CD4-positive, CD25-positive, alpha-beta regulatory T cell (primary cell): ENCODE measurements around the gene FOXP1. TPM values are rescaled to one million over a fixed set of nuclear protein-coding genes. Genes with fewer than 3 reads are reported as not detected.

Experiments used
- ATAC-seq, 2 donors: fragments of 150-1000 bp; cut with Tn5 transposase; one replicate each; pipeline ENCODE4 v1.10.0; 2021; ENCODE audit warnings: low read depth in 2 of 2, moderate number of reproducible peaks in 2 of 2, moderate library complexity in 1 of 2
- DNase-seq, 3 donors: peaks; one replicate each; pipeline versions ENCODE4 v3.0.0 to v3.0.0-alpha.2; 2012 to 2022; ENCODE audit warnings: mixed read lengths in 1 of 3
- H3K27ac ChIP-seq: one replicate; pipeline ENCODE4 v1.7.0; 2013; ENCODE audit warnings: mild to moderate bottlenecking, low read length; ENCODE audit not compliant: insufficient read depth, poor library complexity, severe bottlenecking
- H3K27me3 ChIP-seq: one replicate; pipeline ENCODE4 v1.7.0; 2013; ENCODE audit warnings: low read length; ENCODE audit not compliant: control insufficient read depth, insufficient read depth
- H3K36me3 ChIP-seq: one replicate; pipeline ENCODE4 v1.7.0; 2013; ENCODE audit warnings: mild to moderate bottlenecking, low read length, moderate library complexity; ENCODE audit not compliant: control insufficient read depth, insufficient read depth
- H3K4me1 ChIP-seq: 2 replicates; pipeline ENCODE4 v1.7.0; 2013; ENCODE audit warnings: mild to moderate bottlenecking, low read length; ENCODE audit not compliant: insufficient read depth, control insufficient read depth, poor library complexity, severe bottlenecking
- H3K4me3 ChIP-seq: one replicate; pipeline ENCODE4 v1.7.0; 2013; ENCODE audit warnings: low read depth, mild to moderate bottlenecking, low read length, moderate library complexity
- H3K9me3 ChIP-seq, 2 experiments: 1 replicate in 1 of 2; 2 replicates in 1 of 2; pipeline ENCODE4 v1.7.0; 2013; ENCODE audit warnings: low read length in 2 of 2, mild to moderate bottlenecking in 1 of 2, moderate library complexity in 1 of 2; ENCODE audit not compliant: control insufficient read depth in 2 of 2
- H3K27ac Mint-ChIP-seq, 3 donors: one replicate each; pipeline ENCODE4 v1.8.0; 2020 to 2022; ENCODE audit warnings: mild to moderate bottlenecking in 3 of 3, mixed read lengths in 3 of 3, moderate library complexity in 2 of 3
- H3K27me3 Mint-ChIP-seq: one replicate; pipeline ENCODE4 v1.8.0; 2022; ENCODE audit warnings: mild to moderate bottlenecking, mixed read lengths
- H3K36me3 Mint-ChIP-seq: one replicate; pipeline ENCODE4 v1.8.0; 2020; ENCODE audit warnings: mixed read lengths
- H3K4me1 Mint-ChIP-seq, 4 donors: one replicate each; pipeline ENCODE4 v1.8.0; 2020 to 2022; ENCODE audit warnings: mixed read lengths in 4 of 4, mild to moderate bottlenecking in 1 of 4
- H3K4me3 Mint-ChIP-seq, 4 donors: one replicate each; pipeline ENCODE4 v1.8.0; 2020 to 2022; ENCODE audit warnings: mild to moderate bottlenecking in 4 of 4, mixed read lengths in 4 of 4, moderate library complexity in 3 of 4
- H3K9me3 Mint-ChIP-seq, 7 donors: one replicate each; pipeline ENCODE4 v1.8.0; 2020 to 2022; ENCODE audit warnings: mixed read lengths in 7 of 7, mild to moderate bottlenecking in 3 of 7, moderate library complexity in 2 of 7
- polyA plus RNA-seq, 4 donors: library from polyadenylated mRNA; unstranded; fragments of 300-500 nt; fragmentation: Illumina TruSeq; gene quantifications; one replicate each; pipeline ENCODE4 v1.2.3, GENCODE V29; 2021
- total RNA-seq: library from RNA; stranded (reverse); gene quantifications from one replicate; pipeline ENCODE4 v1.2.3, GENCODE V29; 2022

The FOXP1 gene
- total and polyA plus RNA-seq, 5 donors from 2014 or later = 301 to 599 (median 346) TPM

DNA sequence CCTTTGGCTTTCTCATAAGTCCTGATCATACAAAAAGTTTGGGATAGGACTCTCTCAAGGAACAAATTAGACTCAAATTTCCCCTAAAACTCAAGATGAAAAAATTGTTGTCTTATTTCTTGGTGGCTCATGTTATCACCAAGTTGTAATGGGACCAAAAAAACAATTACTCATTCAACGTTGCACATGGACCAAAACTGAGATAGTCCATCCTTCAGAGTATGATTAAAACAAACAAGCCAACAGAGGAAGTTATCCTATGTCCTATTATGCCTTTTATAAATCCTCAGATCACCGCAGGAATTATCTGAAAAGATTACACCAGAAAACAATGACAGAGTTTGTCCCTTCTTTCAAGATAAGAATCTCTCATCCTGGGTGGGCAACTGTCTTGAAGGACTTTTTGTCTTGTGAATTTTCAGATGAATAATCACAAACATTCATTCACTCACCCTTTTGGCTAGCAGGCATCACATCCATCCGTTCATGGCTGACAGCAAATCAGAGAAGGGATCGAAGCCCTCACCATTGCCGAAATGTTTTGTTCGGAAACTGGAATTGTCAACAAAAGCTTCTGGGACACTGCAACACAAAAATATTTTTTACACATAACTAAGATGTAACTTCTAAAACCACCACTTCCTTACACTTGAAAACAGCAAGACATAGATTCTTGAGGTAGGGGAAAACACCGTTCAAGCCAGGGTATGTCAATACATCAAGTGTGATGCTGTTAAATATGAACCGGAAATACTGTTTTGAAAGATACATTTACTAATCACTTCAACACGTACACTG lies 90.4 kb downstream of the FOXP1 start:
- no peaks in the 10 kb centered on the region for H3K27me3 ChIP-seq
- no peaks in the 10 kb centered on the region for H3K36me3 ChIP-seq
- peak overlapping the region; percentile 92 for H3K4me3 ChIP-seq
- Mint-ChIP-seq H3K4me3 (peak overlapping the region; percentile 86 to 91 (median 88)), H3K36me3 (peaks cover 23% of the 10 kb centered on the region), H3K4me1 (peaks cover 33 to 94% (median 77%) of the 10 kb centered on the region in 4 donors), H3K27ac (peak overlapping the region; percentile 99 to 100 (median 99)), H3K9me3 (peaks cover 0 to 9% (median 2%) of the 10 kb centered on the region in 7 donors), H3K27me3 (no peaks in the 10 kb centered on the region)
- ATAC-seq (peak; percentile 67 to 74), DNase-seq (peak; percentile 31 to 92 (median 85))
- peak overlapping the region; percentile 98 for H3K27ac ChIP-seq
- H3K9me3 ChIP-seq = no peaks in the 10 kb centered on the region
- peaks cover 98% of the 10 kb centered on the region for H3K4me1 ChIP-seq

DNA sequence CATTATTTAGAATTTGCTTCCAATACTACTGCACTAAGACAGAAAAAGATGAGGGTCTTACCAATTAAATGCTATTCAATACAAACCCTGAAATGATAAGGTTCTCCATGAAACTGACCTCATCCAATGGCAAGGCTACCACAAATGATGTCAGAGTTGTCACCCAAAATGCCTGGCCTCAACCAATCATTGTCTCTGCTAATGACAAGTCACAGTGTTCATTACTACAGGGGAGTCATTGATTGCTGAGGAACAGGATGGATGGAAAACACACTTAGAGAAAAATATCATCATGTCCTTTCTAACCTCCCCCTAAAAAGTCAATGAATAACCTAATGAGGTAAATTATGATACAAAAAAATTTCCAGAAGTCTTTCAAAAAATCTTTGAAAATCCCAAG lies 91.0 kb downstream of the FOXP1 start:
- H3K4me3 Mint-ChIP-seq = peak overlapping the region; percentile 86 to 91 (median 88)
- peaks cover 98% of the 10 kb centered on the region for H3K4me1 ChIP-seq
- peak overlapping the region; percentile 99 to 100 (median 99) for H3K27ac Mint-ChIP-seq
- no peaks in the 10 kb centered on the region for H3K9me3 ChIP-seq
- H3K9me3 Mint-ChIP-seq = peaks cover 0 to 9% (median 2%) of the 10 kb centered on the region in 7 donors
- ATAC-seq (no peak), DNase-seq (peak; percentile 29 to 70 (median 66))
- peak overlapping the region; percentile 98 for H3K27ac ChIP-seq
- H3K36me3 Mint-ChIP-seq = peaks cover 24% of the 10 kb centered on the region
- peaks cover 35 to 94% (median 76%) of the 10 kb centered on the region in 4 donors for H3K4me1 Mint-ChIP-seq
- H3K36me3 ChIP-seq = no peaks in the 10 kb centered on the region
- H3K4me3 ChIP-seq = peak overlapping the region; percentile 92
- no peaks in the 10 kb centered on the region for H3K27me3 ChIP-seq
- H3K27me3 Mint-ChIP-seq = no peaks in the 10 kb centered on the region

GRCh38 chr3:71491154-71491752 lies 92.3 kb downstream of the FOXP1 start:
- peak overlapping the region; percentile 80 for H3K4me3 ChIP-seq
- H3K4me1 Mint-ChIP-seq = peaks cover 45 to 94% (median 77%) of the 10 kb centered on the region in 4 donors
- H3K4me1 ChIP-seq = peaks cover 98% of the 10 kb centered on the region
- no peaks in the 10 kb centered on the region for H3K9me3 ChIP-seq
- DNase-seq (no peak), ATAC-seq (no peak)
- H3K27ac ChIP-seq = peak overlapping the region; percentile 98
- H3K9me3 Mint-ChIP-seq = peaks cover 0 to 8% (median 0%) of the 10 kb centered on the region in 7 donors
- H3K4me3 Mint-ChIP-seq = peak overlapping the region; percentile 86 to 91 (median 88)
- no peaks in the 10 kb centered on the region for H3K36me3 ChIP-seq
- peak overlapping the region; percentile 99 to 100 (median 99) for H3K27ac Mint-ChIP-seq
- H3K27me3 ChIP-seq = no peaks in the 10 kb centered on the region
- peaks cover 24% of the 10 kb centered on the region for H3K36me3 Mint-ChIP-seq
- no peaks in the 10 kb centered on the region for H3K27me3 Mint-ChIP-seq

DNA sequence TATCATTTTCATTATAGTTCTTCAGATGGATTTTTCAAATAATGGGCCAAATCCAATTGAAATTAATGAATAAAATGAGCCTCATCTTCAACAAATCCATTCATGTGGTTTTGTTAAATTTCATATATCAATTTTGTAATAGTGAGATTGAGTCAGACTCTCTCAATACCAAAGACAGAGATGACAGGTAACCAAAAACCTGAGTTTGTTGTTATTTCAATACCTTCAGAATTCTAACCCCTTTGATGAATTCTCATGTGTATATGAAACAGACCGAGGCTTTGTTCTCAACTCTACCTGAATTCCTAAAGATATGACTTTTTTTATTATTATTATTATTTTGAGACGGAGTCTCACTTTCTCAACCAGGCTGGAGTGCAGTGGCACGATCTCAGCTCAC lies 92.8 kb downstream of the FOXP1 start:
- DNase-seq = no peak
- Histone ChIP-seq H3K27ac (peak overlapping the region; percentile 98), H3K36me3 (no peaks in the 10 kb centered on the region), H3K9me3 (no peaks in the 10 kb centered on the region), H3K27me3 (no peaks in the 10 kb centered on the region), H3K4me3 (peak overlapping the region; percentile 80), H3K4me1 (peaks cover 94% of the 10 kb centered on the region)
- H3K4me3 Mint-ChIP-seq = peak overlapping the region; percentile 83 to 91 (median 88)
- H3K27me3 Mint-ChIP-seq = no peaks in the 10 kb centered on the region
- H3K36me3 Mint-ChIP-seq = peaks cover 27% of the 10 kb centered on the region
- peak overlapping the region; percentile 98 to 99 (median 99) for H3K27ac Mint-ChIP-seq
- no peak for ATAC-seq
- H3K4me1 Mint-ChIP-seq = peaks cover 45 to 94% (median 77%) of the 10 kb centered on the region in 4 donors
- H3K9me3 Mint-ChIP-seq = peaks cover 0 to 6% (median 0%) of the 10 kb centered on the region in 7 donors

DNA sequence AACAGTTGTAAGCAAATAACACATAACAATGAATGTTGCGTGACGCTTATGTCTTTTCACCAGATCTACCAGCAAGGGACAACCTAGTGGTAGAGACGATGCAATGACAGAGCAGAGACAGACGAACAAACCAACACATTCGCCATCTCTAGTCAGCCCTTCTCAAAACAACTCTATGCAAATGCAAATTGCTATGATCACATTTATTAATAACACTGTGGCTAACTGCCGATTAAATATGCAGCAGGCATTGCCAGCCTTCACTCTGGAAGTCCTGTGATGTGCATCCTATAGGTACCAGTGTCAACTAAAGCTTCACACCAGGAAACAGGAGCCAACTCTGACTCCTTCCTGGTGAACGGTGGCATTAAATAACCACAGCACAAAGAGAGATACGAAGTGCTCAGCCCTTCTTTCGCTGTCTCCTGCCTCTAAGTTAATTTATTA lies 94.2 kb downstream of the FOXP1 start:
- H3K9me3 ChIP-seq = no peaks in the 10 kb centered on the region
- Mint-ChIP-seq H3K36me3 (peaks cover 28% of the 10 kb centered on the region), H3K4me1 (peaks cover 44 to 94% (median 77%) of the 10 kb centered on the region in 4 donors), H3K27me3 (no peaks in the 10 kb centered on the region), H3K4me3 (peak overlapping the region; percentile 71 to 89 (median 84)), H3K9me3 (peaks cover 0 to 5% (median 0%) of the 10 kb centered on the region in 7 donors), H3K27ac (peak overlapping the region; percentile 98 to 99 (median 99))
- ATAC-seq = peak; percentile 69 to 72
- H3K27me3 ChIP-seq = no peaks in the 10 kb centered on the region
- DNase-seq = peak; percentile 40 to 87 (median 79)
- peak overlapping the region; percentile 77 for H3K4me3 ChIP-seq
- peak overlapping the region; percentile 98 for H3K27ac ChIP-seq
- H3K4me1 ChIP-seq = peaks cover 94% of the 10 kb centered on the region
- peaks cover 4% of the 10 kb centered on the region for H3K36me3 ChIP-seq

- H3K27ac Mint-ChIP-seq = peak overlapping the region; percentile 98 to 99 (median 99)
- Histone ChIP-seq H3K9me3 (no peaks in the 10 kb centered on the region), H3K27ac (peak overlapping the region; percentile 98), H3K36me3 (peaks cover 4% of the 10 kb centered on the region), H3K27me3 (no peaks in the 10 kb centered on the region), H3K4me3 (peak overlapping the region; percentile 77), H3K4me1 (peaks cover 94% of the 10 kb centered on the region)
- DNase-seq (peak in 1 of 3 donors; percentile 24), ATAC-seq (no peak)
- peaks cover 48 to 94% (median 77%) of the 10 kb centered on the region in 4 donors for H3K4me1 Mint-ChIP-seq
- peaks cover 29% of the 10 kb centered on the region for H3K36me3 Mint-ChIP-seq
- H3K27me3 Mint-ChIP-seq = no peaks in the 10 kb centered on the region
- H3K9me3 Mint-ChIP-seq = peaks cover 0 to 5% (median 0%) of the 10 kb centered on the region in 7 donors
- peak overlapping the region; percentile 71 to 89 (median 84) for H3K4me3 Mint-ChIP-seq
Measured at GRCh38 chr3:71488882-71489281, 94.6 kb downstream of the FOXP1 start.

GRCh38 chr3:71488391-71488809 lies 95.1 kb downstream of the FOXP1 start:
- H3K27ac ChIP-seq = peak overlapping the region; percentile 98
- DNase-seq = peak in 2 of 3 donors; percentile 27 to 51
- Mint-ChIP-seq H3K27me3 (no peaks in the 10 kb centered on the region), H3K9me3 (peaks cover 0 to 5% (median 0%) of the 10 kb centered on the region in 7 donors), H3K36me3 (peaks cover 31% of the 10 kb centered on the region), H3K27ac (peak overlapping the region; percentile 98 to 99 (median 99)), H3K4me3 (peak overlapping the region; percentile 71 to 86 (median 84)), H3K4me1 (peaks cover 50 to 97% (median 76%) of the 10 kb centered on the region in 4 donors)
- no peak for ATAC-seq
- no peaks in the 10 kb centered on the region for H3K9me3 ChIP-seq
- peaks cover 4% of the 10 kb centered on the region for H3K36me3 ChIP-seq
- H3K27me3 ChIP-seq = no peaks in the 10 kb centered on the region
- H3K4me1 ChIP-seq = peaks cover 96% of the 10 kb centered on the region
- peak overlapping the region; percentile 77 for H3K4me3 ChIP-seq
